ENCODE results near the gene TFG.

Gene TFG

DNA sequence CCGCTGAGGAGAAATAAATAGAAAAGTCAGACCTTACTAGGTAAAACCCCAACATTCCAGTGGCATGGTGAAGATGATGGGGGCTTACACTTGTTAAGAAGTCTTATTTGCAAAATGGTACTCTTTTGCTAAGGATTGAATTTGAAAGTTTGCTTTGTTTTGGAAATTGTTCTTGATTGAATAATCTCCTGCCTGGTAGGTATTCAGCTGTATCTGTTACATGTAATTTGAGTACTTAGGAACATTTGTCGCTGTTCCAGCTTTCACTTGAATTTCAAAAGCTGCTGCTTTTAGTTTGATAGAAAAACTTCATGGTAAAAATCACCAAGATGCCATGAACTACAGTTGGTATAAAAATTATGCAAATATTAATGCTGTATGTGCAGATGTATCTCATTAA lies 44.6 kb downstream of the TFG start:
- in situ Hi-C loops (cut with HindIII; ENCODE audit: low sequenced_read_pairs): no loop called here

DNA sequence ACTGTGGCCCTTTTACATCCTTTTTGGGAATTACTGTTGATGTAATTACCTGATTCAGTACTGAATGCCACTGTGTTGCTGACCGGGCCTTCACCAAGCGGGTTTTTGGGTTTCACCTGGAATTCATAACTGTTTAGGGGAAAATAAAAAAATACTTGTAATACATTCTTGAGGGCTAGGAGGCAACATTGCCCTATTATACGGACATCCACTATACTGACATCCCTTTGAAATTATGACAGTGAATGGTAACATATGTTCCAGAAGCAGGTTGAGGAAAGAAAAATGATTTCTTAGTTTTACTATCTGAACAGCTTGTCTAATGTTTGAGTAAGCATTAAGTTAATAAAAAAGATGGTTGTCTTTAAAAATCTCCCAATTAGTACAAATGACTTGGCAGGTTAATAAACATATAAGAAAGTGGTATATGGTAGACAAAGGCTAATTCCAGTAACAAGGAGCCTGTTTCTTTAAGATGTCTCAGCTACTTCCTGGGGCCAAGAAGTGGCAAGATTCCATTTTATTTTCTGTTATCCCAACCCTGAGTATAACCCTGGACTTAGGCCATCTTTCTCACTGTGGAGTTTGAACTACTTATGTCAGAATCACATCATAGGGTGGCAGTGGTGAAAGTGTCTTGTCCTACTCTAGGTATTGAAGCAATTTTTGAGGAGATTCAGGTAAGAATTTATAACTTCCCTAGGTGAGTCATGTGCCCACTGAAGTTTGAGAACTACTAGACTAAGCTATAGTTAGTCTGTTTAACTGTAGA lies 45.5 kb downstream of the TFG start:
- in situ Hi-C loops (cut with HindIII; ENCODE audit: low sequenced_read_pairs): no loop called here

DNA sequence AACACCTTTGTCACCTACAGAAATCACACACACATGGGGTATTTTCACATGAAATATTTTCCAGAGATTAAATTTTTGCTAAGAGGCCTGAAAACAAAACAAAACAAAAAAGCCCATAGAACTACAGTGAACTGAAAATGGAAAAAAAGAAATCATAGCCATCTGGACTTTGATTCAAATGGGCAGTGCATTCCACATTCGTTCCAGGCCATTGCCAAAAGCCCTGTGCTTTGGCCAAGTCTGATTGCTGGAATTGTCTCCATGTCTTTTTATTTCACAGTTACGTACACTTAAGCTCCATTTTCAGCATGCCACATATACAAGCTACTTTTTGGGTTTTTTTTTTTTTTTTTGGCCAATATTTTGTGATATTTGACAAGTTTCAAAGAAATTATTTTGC lies 47.1 kb downstream of the TFG start:
- in situ Hi-C loops (cut with HindIII; ENCODE audit: low sequenced_read_pairs): no loop called here

DNA sequence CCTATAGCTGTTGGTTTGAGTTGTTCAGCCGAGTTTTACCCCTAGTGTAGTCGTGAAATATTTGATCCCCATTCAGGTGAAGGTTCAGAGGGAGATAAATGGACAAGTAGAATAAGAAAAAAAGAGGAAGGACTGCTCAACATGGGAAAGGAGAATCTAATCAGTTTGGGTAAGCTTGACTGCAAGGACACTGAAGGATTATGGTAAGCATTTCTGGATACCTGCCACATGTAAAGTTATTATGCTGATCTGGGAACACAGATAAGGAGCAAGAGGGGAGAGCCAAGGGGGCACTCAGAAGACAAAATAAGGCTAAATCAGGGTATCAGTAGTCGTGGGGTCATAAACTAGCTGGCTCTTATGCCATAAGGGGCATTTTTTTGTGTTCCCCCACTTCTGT lies 49.9 kb downstream of the TFG start:
- in situ Hi-C loops (cut with HindIII; ENCODE audit: low sequenced_read_pairs): no loop called here

DNA sequence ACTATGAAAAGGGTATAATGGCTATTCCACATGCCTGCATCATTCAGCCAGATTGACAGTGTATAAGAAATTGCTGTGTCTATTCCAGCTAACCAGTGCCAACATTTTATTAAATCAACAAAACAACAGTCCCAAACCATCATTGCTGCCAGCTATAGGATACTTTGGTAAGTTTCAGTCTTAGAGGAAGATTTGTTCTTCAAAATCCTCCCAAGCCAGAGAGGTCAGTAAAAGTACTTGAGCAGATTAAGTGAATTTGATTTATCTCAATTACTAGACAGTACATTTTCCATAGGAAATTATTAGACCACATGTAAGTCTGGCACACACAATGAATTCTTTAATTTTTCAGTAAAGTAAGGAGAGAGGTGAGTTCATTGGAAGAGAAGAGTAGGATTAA lies 50.7 kb downstream of the TFG start:
- in situ Hi-C loops (cut with HindIII; ENCODE audit: low sequenced_read_pairs): no loop called here

DNA sequence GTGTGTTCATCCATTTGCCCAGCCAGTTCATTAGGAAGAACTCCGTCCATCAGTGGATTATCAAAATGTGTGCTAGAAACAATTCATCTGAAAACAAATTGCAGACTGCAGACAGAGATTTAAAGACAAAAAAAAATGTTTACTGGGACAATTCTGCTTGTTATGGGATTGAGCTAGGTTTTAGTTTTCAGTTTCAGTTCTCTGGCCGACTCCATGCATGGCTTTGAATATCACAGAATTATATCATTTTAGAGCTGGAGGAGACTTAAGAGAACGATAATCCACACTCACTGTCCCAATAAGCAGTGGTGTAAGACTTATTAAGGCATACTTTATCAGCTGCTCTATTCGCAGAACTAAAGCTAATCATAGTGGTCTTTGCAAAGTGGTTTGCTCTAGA lies 51.1 kb downstream of the TFG start:
- in situ Hi-C loops (cut with HindIII; ENCODE audit: low sequenced_read_pairs): no loop called here

DNA sequence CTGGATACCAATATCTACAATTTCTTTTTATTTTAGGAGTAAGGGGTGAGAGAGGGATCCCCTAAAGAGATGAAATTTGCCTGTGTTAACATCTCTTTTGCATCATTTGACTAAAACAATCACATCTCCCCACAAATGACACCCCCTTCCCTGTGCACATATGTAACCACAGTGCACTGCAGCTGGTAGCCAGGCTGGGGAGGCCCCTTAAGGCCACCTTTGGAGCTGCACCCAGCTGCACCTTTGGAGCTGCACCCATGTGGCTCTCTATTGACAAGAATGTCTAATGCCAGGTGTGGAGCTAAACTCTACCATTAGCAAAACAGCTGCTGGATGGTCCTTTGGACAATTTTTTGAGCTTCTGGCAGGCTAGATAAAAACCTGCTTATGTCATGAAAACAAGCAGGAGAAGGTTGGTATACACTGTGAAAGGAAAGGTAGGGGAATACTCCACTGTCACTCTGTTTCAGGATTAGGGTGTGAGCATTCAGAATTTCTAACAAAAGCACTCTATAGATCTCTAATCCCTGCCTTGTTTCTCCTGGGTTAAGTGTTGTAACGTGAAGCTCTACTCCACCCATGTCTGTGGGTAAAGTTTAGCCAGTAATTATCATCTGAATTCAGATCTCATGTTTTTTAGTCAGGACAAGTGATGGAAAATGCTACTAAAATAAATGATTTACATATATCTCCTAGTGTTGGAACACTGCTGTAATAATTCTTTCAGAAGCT lies 52.1 kb downstream of the TFG start:
- in situ Hi-C loops (cut with HindIII; ENCODE audit: low sequenced_read_pairs): no loop called here

DNA sequence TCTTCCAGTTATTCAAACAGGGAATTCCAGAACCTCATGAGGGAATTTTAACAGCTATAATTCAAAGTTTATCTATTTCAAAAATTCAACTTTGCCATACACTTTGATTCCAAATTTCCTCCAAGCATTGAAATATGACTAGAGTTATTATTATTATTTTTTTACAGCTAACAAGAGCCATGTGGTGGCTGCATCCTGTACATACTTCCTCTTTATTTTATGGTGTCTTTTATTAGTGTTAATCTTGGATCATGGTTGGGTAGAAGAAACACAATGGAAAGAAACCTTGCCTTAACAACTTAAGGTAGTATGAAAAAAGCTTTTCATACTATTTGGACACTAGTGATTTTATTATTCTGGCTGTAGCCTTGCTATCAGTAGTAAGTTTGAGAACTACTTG lies 52.7 kb downstream of the TFG start:
- in situ Hi-C loops (cut with HindIII; ENCODE audit: low sequenced_read_pairs): no loop called here

DNA sequence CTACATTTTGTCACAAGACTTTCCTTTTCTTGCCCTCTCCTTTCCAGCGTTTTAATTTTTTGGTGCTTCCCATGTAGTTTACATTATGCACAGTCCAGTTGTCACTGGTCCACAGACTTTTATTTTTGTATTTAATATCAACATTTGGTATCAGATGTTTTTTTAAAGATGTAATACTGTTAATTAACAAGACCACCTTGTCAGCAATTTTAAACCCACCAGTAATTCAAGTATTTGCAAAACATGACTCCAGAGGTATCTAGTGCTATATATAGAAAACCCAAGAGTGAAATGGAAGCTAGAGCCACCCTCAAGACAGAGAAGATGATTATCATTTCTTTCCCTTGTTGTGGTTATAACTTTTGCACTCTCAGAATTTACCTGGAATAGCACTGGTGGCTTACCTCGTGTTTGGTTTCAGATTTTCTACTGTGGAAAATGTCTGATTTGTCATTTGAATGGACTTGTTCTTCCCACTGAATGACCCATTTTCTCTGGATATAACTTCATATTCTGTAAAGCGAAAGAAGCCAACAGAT lies 56.2 kb downstream of the TFG start:
- in situ Hi-C loops (cut with HindIII; ENCODE audit: low sequenced_read_pairs): no loop called here

DNA sequence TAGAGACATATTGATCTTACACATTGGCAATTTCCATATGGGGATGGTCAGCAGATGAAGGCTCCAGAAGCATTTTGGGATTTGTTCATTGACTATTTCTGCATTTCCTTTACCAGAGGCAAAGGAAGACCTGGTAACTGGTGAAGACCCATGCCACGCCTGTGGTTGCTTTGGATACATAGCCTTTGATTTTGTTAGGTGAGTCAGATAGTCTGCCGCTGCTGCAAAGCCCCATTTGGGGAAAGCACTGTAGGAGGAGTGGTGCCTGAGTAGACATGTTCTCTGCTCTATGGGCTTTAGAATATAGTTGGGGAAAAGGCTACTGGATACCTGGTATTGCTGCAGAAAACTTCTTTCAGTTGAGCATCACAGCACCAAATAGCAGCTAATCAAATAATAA lies 56.8 kb downstream of the TFG start:
- in situ Hi-C loops (cut with HindIII; ENCODE audit: low sequenced_read_pairs): no loop called here

DNA sequence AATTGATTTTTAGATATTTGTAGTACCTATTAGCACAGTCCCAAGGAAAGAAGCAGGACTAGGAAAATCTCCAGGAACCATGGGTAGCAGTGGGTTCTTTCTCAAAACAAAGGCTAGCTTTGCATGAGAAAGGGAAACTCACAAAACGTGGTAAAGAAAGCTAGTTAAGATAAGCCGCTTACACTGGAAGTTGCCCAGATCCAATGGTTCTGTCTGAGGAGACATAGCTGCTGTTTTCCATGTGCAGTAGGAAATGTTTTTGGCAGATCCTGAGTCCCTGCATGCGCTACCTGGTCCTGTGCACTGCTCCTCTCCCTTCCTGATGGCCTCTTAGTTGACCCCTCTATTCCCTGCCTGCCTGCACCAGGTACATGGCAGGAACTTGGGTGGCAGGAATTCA lies 60.4 kb downstream of the TFG start:
- in situ Hi-C loops (cut with HindIII; ENCODE audit: low sequenced_read_pairs): no loop called here

DNA sequence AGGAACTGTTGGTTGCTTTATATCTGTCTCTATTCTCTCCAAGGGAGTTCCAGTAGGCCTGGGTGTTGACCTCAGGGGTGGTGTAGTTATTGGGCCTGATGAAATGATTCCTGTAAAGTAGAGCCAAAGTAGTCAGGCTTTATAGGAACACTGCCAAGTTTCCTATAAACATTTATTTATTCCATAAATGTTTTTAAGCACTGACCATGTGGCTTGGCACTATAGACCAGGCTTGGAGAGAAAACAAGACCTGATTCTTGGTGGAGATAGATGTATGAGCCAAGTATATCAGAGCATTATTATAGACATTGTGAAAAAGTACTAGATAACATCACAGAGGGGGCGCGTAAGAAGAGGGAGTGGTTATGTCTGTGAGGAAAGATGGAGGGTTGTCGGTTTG lies 65.9 kb downstream of the TFG start:
- in situ Hi-C loops (cut with HindIII; ENCODE audit: low sequenced_read_pairs): no loop called here

DNA sequence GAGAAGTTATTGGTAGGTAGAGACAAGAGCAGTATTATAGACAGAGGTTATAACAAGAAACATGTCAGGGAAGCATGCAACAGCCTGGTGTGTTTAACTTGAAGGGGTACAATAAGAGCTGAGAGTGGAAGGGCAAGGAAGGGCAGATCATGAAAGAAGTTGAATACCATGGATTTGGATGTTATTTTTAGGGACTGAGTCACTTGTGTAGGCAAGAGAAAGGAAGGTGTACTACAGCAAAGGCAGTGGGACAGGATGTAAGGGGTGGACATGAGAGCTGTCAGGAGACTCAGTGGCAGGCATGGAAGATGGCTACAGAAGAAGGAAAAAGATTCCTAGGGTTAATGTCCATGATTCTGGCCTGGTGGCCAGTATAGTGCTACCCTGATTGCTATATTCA lies 66.4 kb downstream of the TFG start:
- in situ Hi-C loops (cut with HindIII; ENCODE audit: low sequenced_read_pairs): no loop called here

DNA sequence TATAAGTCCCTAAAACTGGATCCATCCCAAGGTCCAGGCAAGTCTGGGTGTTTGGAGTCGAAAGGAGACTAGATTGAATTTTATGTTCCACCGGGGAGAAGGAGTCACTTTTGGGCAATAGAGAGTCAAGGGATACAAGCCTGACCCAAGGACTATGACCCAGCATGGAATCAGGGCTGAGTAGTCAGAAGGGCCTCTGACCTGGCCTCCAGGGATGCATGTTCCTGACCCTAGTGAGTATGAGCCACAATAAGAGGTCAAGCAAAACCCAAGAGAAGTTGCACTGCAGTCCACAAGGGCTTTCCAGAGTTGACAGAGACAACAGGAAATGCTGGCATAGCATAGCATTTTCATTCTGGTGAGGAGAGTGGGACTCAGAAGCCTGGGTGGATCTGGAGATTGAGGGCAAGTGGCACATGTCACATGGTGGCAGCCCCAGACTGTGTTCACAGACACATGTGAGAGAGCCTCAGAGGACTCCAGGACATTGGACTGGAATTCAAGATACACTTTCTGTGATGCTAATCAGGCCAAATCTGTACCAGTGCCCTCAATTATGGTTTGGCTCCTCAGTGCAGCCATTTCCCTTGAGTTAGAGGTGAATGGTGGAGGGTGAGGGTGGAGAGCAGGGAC lies 66.9 kb downstream of the TFG start:
- in situ Hi-C loops (cut with HindIII; ENCODE audit: low sequenced_read_pairs): no loop called here

DNA sequence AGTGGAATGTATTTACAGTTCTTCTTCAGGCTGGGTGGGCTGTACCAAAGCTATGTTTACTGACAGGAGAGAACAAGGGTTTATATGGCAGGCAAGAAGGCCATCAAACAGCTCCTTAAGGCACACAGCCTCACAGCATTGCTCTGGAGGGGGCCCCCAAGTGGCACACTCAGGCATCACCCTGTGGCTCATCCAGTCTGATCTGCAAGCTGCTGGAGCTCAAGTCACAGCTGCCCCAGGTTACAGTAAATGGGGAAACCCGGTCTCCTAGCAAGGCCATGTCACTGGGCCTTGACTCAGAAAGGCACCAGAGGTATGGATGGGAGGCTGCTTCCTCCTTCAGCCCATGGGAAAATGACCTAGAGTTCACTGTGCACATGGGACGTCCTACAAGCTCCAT lies 67.5 kb downstream of the TFG start:
- in situ Hi-C loops (cut with HindIII; ENCODE audit: low sequenced_read_pairs): no loop called here

DNA sequence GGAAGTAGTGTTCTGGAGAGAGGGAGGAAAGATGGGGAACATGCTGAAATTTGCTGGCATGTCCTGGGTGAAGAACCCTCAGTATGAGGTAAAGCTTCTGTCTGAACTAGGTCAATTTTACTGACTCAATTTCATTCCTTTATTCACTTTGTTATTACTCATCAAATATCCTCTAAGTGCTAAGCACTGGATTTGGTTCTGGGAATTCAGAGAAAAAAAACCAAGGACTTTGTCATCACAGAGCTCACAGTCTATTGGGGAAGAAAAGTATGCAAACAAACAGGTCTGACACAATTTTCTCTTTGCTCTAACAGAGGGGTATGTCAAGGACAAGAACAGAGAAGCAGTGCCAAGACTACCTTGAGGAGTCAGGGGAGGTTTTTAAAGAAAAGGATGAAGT lies 68.0 kb downstream of the TFG start:
- in situ Hi-C loops (cut with HindIII; ENCODE audit: low sequenced_read_pairs): no loop called here

DNA sequence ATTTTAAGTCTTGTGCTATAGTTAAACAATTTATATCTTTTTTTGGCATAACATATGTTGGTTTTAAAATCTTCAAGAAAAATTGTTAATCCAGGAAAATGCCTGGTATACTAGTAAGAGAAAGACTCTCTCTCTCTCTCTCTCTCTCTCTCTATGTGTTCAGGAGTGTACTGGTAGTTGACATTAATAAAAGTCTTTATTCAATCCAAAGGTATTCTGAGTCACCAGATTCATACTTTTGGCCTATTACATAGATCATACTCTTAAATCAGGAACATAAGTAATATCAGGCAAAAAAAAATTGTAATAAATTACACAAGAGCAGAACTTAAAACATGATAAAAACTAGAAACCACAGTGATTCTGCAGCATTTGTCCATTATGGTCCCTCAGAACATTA lies 70.2 kb downstream of the TFG start:
- in situ Hi-C loops (cut with HindIII; ENCODE audit: low sequenced_read_pairs): no loop called here

DNA sequence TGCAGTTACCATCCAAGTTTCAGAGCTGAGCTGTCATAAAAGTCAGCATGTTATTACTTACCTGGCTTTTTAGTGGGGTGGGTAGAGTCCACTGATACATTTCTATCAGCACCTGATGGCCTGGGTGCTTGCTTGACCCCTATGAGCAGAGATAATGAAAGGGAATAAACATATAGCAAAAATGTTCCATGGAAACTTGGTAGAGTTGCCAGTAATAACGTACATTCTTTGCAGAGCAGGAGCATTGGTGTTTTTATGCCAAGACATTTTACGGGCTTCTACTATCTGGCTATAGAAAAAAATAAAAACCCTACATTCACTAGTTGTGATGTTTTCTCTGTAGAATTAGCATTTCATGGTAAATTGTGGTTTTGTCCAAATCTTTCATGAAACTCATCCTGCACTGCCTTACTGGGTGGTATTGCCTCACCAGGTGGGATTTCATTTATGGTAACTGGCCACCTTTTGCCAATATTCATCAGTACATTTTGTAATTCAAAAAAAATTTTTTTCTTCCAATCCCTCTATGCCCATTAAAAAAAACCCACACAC lies 70.9 kb downstream of the TFG start:
- in situ Hi-C loops (cut with HindIII; ENCODE audit: low sequenced_read_pairs): no loop called here

DNA sequence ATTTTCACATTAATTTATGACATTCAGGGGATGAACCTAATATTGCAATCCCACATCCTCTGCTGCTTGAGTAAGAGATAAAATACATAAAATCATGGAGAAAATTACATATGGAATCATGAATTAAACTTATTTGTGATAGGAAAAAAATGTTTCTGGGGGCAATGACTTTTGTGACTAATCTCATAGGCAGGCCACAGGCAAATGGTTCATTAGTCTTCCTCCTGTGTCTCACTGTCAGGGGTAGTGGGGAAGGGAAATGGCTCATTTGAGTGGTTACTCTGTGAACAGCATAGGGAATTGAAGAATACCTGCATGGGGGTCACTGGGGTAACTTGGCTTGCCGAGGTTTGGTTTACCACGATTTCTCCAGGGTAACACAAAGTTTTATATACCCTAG lies 72.0 kb downstream of the TFG start:
- in situ Hi-C loops (cut with HindIII; ENCODE audit: low sequenced_read_pairs): no loop called here

DNA sequence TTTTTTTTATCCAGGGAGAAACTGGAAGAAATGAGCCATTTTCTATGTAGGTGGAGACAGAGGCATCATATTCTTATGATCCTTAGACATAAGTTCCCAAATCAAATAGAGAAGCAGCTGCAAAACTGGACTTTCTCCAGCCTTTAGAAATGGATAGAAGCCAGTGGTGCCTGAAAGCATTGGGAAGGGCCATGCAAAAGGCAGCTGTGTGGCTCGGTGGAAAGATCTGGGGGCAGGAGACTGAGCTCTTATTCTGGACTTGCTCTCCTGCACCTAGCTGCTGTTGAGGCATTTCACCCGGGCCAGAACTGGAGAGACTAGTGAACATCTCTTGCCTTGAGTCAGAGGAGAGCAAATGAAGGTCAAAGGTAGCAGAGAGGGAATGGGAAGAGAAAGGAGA lies 73.1 kb downstream of the TFG start:
- in situ Hi-C loops (cut with HindIII; ENCODE audit: low sequenced_read_pairs): no loop called here

DNA sequence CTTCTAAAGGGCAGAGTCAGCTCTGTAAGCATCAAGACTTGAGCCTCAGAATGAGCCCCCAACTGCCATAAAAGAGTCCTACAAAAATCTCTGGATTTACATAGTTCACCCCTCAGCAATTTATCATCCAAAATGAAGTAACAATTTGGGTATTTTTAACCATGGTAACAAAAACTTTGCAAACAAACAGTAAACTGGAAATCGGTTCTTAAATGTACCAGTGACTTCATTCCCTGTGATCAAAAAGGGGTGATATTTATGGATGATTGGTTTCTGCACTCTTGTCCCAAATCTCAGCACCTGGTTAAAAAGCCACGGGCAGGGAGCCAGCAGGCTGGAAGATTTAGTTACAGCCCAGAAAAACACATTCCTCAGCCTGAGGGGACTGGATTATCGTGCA lies 73.6 kb downstream of the TFG start:
- in situ Hi-C loops (cut with HindIII; ENCODE audit: low sequenced_read_pairs): no loop called here

DNA sequence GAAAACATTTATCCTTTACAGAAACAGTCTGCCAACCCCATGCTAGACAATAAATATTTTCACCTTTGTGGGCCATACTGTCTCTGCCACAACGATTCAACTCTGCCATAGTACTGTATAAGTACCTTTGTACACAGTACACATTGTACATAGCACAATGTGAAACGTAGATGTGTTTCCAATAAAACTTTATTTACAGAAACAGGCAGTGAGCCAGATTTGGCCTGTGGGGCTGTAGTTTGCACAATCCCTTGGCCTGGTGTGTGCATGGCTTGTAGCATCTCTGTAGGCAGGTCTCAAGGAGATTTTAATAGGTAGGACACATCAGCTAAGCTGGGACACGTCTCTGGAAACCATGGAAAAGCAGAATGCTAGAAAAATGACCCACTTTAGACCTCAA lies 74.3 kb downstream of the TFG start:
- in situ Hi-C loops (cut with HindIII; ENCODE audit: low sequenced_read_pairs): no loop called here
